GM12878 (cell line): ENCODE measurements around the gene PARS2. TPM values are rescaled to one million over a fixed set of nuclear protein-coding genes. Genes with fewer than 3 reads are reported as not detected.
A peak's percentile ranks its signal among the peaks of the same experiment; 100 is the strongest.

Source experiments
- ATAC-seq: fragments of 200-7000 bp; cut with Tn5 transposase; 3 replicates; pipeline ENCODE4 v1.9.1; 2020; ENCODE audit warnings: mild to moderate bottlenecking, moderate library complexity
- BruUV-seq: library from RNA; stranded (reverse); fragments of 400-500 nt; replicated peaks from 2 replicates; lab custom pipeline; 2021; lab: Mats Ljungman, UMichigan
- CTCF ChIA-PET: fragments of 300-600 bp; sonication (Branson Sonifier 250); formaldehyde crosslinking; extraction: SDS; loops from one replicate; lab custom pipeline; 2021; ENCODE audit warnings: inconsistent platforms; lab: Yijun Ruan, JAX
- POLR2A ChIA-PET: fragments of 350-600 bp; formaldehyde crosslinking; extraction: SDS; loops from one replicate; lab custom pipeline; 2021; ENCODE audit warnings: inconsistent platforms; lab: Charles Lee
- RAD21 ChIA-PET: fragments of 300-600 bp; sonication (Branson Sonifier 250); formaldehyde crosslinking; loops from one replicate; lab custom pipeline; 2023; ENCODE audit warnings: antibody characterized with exemption; ENCODE audit not compliant: unreplicated experiment; lab: Charles Lee
- SMC1A ChIA-PET: fragments of 300-600 bp; sonication (Branson Sonifier 250); formaldehyde crosslinking; loops from one replicate; lab custom pipeline; 2023; ENCODE audit not compliant: unreplicated experiment, uncharacterized antibody; lab: Charles Lee
- DNase-seq: peaks from one replicate; pipeline ENCODE4 v3.0.0-alpha.2; 2011; ENCODE audit warnings: low read depth, low spot score
- FAIRE-seq: peaks from 3 replicates; lab custom pipeline; 2011; peaks lifted over from hg19 to GRCh38; lab: Jason Lieb, UNC
- H2AFZ ChIP-seq: 2 replicates; pipeline ENCODE4 v1.6.0; 2011; ENCODE audit warnings: low read depth, low read length, control low read depth; ENCODE audit not compliant: control insufficient read depth
- H3K27ac ChIP-seq: 2 replicates; pipeline ENCODE4 v1.5.1; 2011; ENCODE audit warnings: control low read depth; ENCODE audit not compliant: control insufficient read depth, insufficient read depth
- H3K27me3 ChIP-seq, 2 experiments: replicated peaks in 1 of 2; 2 replicates each; pipeline versions ENCODE4 v1.6.0 to v1.6.1; 2011; ENCODE audit warnings: low read length in 1 of 2; ENCODE audit not compliant: control insufficient read depth in 2 of 2, insufficient read depth in 2 of 2
- H3K36me3 ChIP-seq, 2 experiments: 2 replicates each; pipeline ENCODE4 v1.5.1; 2011; ENCODE audit warnings: low read length in 1 of 2; ENCODE audit not compliant: control insufficient read depth in 2 of 2, insufficient read depth in 2 of 2
- H3K4me1 ChIP-seq: 2 replicates; pipeline ENCODE4 v1.6.1; 2011; ENCODE audit warnings: mild to moderate bottlenecking, low read length, moderate library complexity, mixed read lengths; ENCODE audit not compliant: control insufficient read depth, insufficient read depth
- H3K4me2 ChIP-seq: 2 replicates; pipeline ENCODE4 v1.6.0; 2011; ENCODE audit warnings: control low read depth; ENCODE audit not compliant: control insufficient read depth, insufficient read depth
- H3K4me3 ChIP-seq: fragments of 200-600 bp; sonication (generic); 2 replicates; pipeline ENCODE4 v1.5.1; 2016
- H3K79me2 ChIP-seq: 2 replicates; pipeline ENCODE4 v1.6.0; 2011; ENCODE audit warnings: low read length; ENCODE audit not compliant: control insufficient read depth, insufficient read depth
- H3K9ac ChIP-seq: 2 replicates; pipeline ENCODE4 v1.8.0; 2011; ENCODE audit warnings: low read length, control low read depth, mixed read lengths; ENCODE audit not compliant: control insufficient read depth, insufficient read depth
- H3K9me3 ChIP-seq: replicated peaks from 3 replicates; pipeline ENCODE4 v1.5.1; 2011; ENCODE audit warnings: mild to moderate bottlenecking, low read length; ENCODE audit not compliant: control insufficient read depth, insufficient read depth
- H4K20me1 ChIP-seq: 2 replicates; pipeline ENCODE4 v1.6.0; 2011; ENCODE audit not compliant: control insufficient read depth, insufficient read depth
- ATF2 ChIP-seq: IDR thresholded peaks from 2 replicates; pipeline ENCODE4 v1.6.1; 2012; ENCODE audit warnings: low read length, inconsistent platforms
- CEBPB ChIP-seq, 2 experiments: fragments of 150-350 bp in 1 of 2; IDR thresholded peaks; 2 replicates each; pipeline ENCODE4 v1.6.1; 2012 to 2014; ENCODE audit warnings: low read depth in 2 of 2, low read length in 2 of 2, borderline replicate concordance in 1 of 2, inconsistent platforms in 1 of 2
- MEF2B ChIP-seq: fragments of 450-650 bp; IDR thresholded peaks from 2 replicates; pipeline ENCODE4 v1.6.1; 2018; ENCODE audit warnings: mild to moderate bottlenecking, moderate library complexity; ENCODE audit not compliant: partially characterized antibody, poor library complexity, severe bottlenecking
- MTA2 ChIP-seq: fragments of 450-650 bp; IDR thresholded peaks from 2 replicates; pipeline ENCODE4 v1.6.1; 2016; ENCODE audit warnings: low read depth, mild to moderate bottlenecking, moderate library complexity
- NBN ChIP-seq: fragments of 450-650 bp; IDR thresholded peaks from 2 replicates; pipeline ENCODE4 v1.6.1; 2016
- NRF1 ChIP-seq: conservative IDR thresholded peaks from 2 replicates; pipeline ENCODE4 v1.6.1; 2011; ENCODE audit warnings: mild to moderate bottlenecking, low read depth, low read length, improper control_type of control experiment
- RAD51 ChIP-seq: fragments of 450-650 bp; IDR thresholded peaks from 2 replicates; pipeline ENCODE4 v1.6.1; 2016; ENCODE audit warnings: moderate library complexity, mild to moderate bottlenecking, inconsistent platforms
- RCOR1 ChIP-seq: conservative IDR thresholded peaks from 2 replicates; pipeline ENCODE4 v1.6.1; 2012; ENCODE audit warnings: low read depth, low read length, improper control_type of control experiment
- SP1 ChIP-seq: IDR thresholded peaks from one replicate; pipeline ENCODE4 v1.6.1; 2011; ENCODE audit warnings: low read depth, low read length
- SUZ12 ChIP-seq: fragments of 200-600 bp; sonication (generic); IDR thresholded peaks from one replicate; pipeline ENCODE4 v1.6.1; 2018; ENCODE audit warnings: antibody characterized with exemption, mild to moderate bottlenecking; ENCODE audit not compliant: unreplicated experiment
- TCF7 ChIP-seq: IDR thresholded peaks from 2 replicates; pipeline ENCODE4 v1.6.1; 2014; ENCODE audit warnings: antibody characterized with exemption, borderline replicate concordance
- WRNIP1 ChIP-seq: IDR thresholded peaks from 2 replicates; pipeline ENCODE4 v1.6.1; 2011; ENCODE audit warnings: low read depth, low read length, improper control_type of control experiment, borderline replicate concordance
- WGBS: methylation state at CpG from one replicate; pipeline ENCODE4 v1.1.6; 2016; ENCODE audit warnings: low lambda C conversion rate; ENCODE audit not compliant: insufficient replicate concordance, insufficient coverage; ENCODE audit errors: missing lambda C conversion rate; 5-methylcytosine and 5-hydroxymethylcytosine counted together
- in situ Hi-C: fragments of 300-500 bp; cut with MboI; formaldehyde crosslinking; loops from 9 replicates; pipeline ENCODE4 v1.14.3; 2018; ENCODE audit warnings: mixed read lengths
- intact Hi-C: fragments of 100-400 bp; cut with micrococcal nuclease; formaldehyde crosslinking; loops from one replicate; pipeline ENCODE4 v1.14.2; 2022; ENCODE audit not compliant: unreplicated experiment
- polyA plus RNA-seq, 11 experiments: library from polyadenylated mRNA; depleted of rRNA in 4 of 11; unstranded in 6 of 11; stranded (reverse) in 5 of 11; fragments of >200 nt; fragmentation: Nextera tagmentation in 4 of 11; fragmentation: Illumina TruSeq in 1 of 11; extraction: Ambion mirVana in 4 of 11; extraction: Trizol in 1 of 11; gene quantifications; 1 replicate in 1 of 11; 2 replicates in 10 of 11; pipeline versions ENCODE4 v1.2.1 to v1.2.3, GENCODE V29; 2011 to 2016; ENCODE audit warnings: inconsistent platforms in 2 of 11, missing spikeins in 2 of 11, low read depth in 1 of 11
- total RNA-seq, 4 experiments: library from RNA; depleted of rRNA in 3 of 4; stranded (reverse); fragments of >200 nt in 3 of 4; fragmentation: Illumina TruSeq in 1 of 4; extraction: Trizol in 1 of 4; gene quantifications; 2 replicates each; pipeline versions ENCODE4 v1.2.1 to v1.2.3, GENCODE V29; 2013 to 2021
- TF ChIP-seq, protein P1 (sequence below): IDR thresholded peaks from 2 replicates; pipeline ENCODE4 v1.6.1; 2011; ENCODE audit warnings: low read depth, mild to moderate bottlenecking, low read length, moderate library complexity, borderline replicate concordance; ENCODE audit errors: extremely low read depth

PARS2 gene
- total and polyA plus RNA-seq, 10 of the 15 experiments (the other 5 are each of a cell fraction or from before 2014, with no cell fraction given) = 3.7 to 12.2 (median 5.9) TPM

- TF ChIP-seq, protein P1, sequence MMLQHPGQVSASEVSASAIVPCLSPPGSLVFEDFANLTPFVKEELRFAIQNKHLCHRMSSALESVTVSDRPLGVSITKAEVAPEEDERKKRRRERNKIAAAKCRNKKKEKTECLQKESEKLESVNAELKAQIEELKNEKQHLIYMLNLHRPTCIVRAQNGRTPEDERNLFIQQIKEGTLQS = no peak
- TF ChIP-seq NRF1 (no peak), SP1 (no peak), RAD51 (no peak), CEBPB (IDR thresholded peaks at IDR 0.05; ENCODE audit: borderline replicate concordance in 1 of 2, low read depth in 2 of 2, low read length in 2 of 2) (no peak), WRNIP1 (no peak), RCOR1 (no peak), SUZ12 (no peak), ATF2 (no peak), NBN (no peak)
Observed at GRCh38 chr1:54767526-54767925, 3.2 kb upstream of the PARS2 start (continued).

GRCh38 chr1:54766726-54767125, 2.4 kb upstream of the PARS2 start:
- DNase-seq = no peak
- H2AFZ ChIP-seq = no peak overlapping the region
- POLR2A ChIA-PET = interaction anchor here (0.5 kb wide), 1 partner anchor 602 kb away, joined by 4 read pairs; no protein-coding TSS in a partner anchor

More at GRCh38 chr1:54766726-54767125, 2.4 kb upstream of the PARS2 start:
- WGBS = 24% methylated on average over 4 of the region's 4 CpGs
- H3K36me3 ChIP-seq = no peaks in the 10 kb centered on the region
- H4K20me1 ChIP-seq = no peaks in the 10 kb centered on the region
- SMC1A ChIA-PET = interaction anchor here (0.9 to 2.2 kb wide), 6 partner anchors 29 to 111 kb away, joined by 3 to 11 read pairs (median 5); partner anchors contain the start of gene TTC4
- H3K4me3 ChIP-seq = no peak overlapping the region
- intact Hi-C loops = no loop called here
- no TSS peak for BruUV-seq
- peak; percentile 50 for TF ChIP-seq MTA2
- peak; percentile 22 for TF ChIP-seq MEF2B
- TF ChIP-seq TCF7 = no peak
- TF ChIP-seq, all 136 proteins: peak for 2
- FAIRE-seq (no peak), ATAC-seq (no peak)
- Histone ChIP-seq H3K4me1 (peaks cover 9% of the 10 kb centered on the region), H3K4me2 (no peak overlapping the region), H3K9me3 (no peaks in the 10 kb centered on the region), H3K79me2 (peaks cover 17% of the 10 kb centered on the region), H3K9ac (no peak overlapping the region), H3K27me3 (no peaks in the 10 kb centered on the region), H3K27ac (no peak overlapping the region)
- in situ Hi-C loops = no loop called here
- ChIA-PET CTCF (interaction anchor here (1.2 to 8.9 kb wide), 4 partner anchors 28 to 43 kb away, joined by 4 to 60 read pairs (median 6); partner anchors contain the start of gene TTC22), RAD21 (interaction anchor here (1.2 to 1.5 kb wide), 3 partner anchors 10 to 34 kb away, joined by 3 to 10 read pairs (median 5); partner anchors contain the start of gene TTC22)
